HepG2 (cell line): Measurements from ENCODE around the gene SULT2B1. TPM values are rescaled to one million over a fixed set of nuclear protein-coding genes. Genes with fewer than 3 reads are reported as not detected.

Experiments
- AGO2 ChIP-seq: fragments of 200-400 bp; formaldehyde crosslinking; optimal IDR thresholded peaks from 2 replicates; pipeline ENCODE3; 2017; ENCODE audit warnings: mild to moderate bottlenecking, low read depth, low read length, moderate library complexity
- ATF5 ChIP-seq: sonication (generic); formaldehyde crosslinking; IDR thresholded peaks from 2 replicates; pipeline ENCODE4 v1.4.0; 2020; ENCODE audit warnings: mild to moderate bottlenecking, low read depth, missing genetic modification reagents
- CTCF ChIP-seq: sonication (generic); formaldehyde crosslinking; IDR thresholded peaks from 2 replicates; pipeline ENCODE4 v1.5.0; 2020; ENCODE audit warnings: mild to moderate bottlenecking, missing genetic modification reagents, moderate library complexity
- FUBP1 ChIP-seq: sonication (generic); formaldehyde crosslinking; IDR thresholded peaks from 2 replicates; pipeline ENCODE4 v1.5.1; 2020; ENCODE audit warnings: missing genetic modification reagents, mild to moderate bottlenecking, borderline replicate concordance
- HDAC1 ChIP-seq: sonication (generic); formaldehyde crosslinking; IDR thresholded peaks from 2 replicates; pipeline ENCODE4 v1.5.1; 2020; ENCODE audit warnings: mild to moderate bottlenecking, missing genetic modification reagents
- YEATS2 ChIP-seq: sonication (generic); formaldehyde crosslinking; IDR thresholded peaks from 2 replicates; pipeline ENCODE4 v1.4.0; 2020; ENCODE audit warnings: missing genetic modification reagents, borderline replicate concordance
- ZNF550 ChIP-seq: sonication (generic); formaldehyde crosslinking; IDR thresholded peaks from 2 replicates; pipeline ENCODE4 v1.4.0; 2020; ENCODE audit warnings: mild to moderate bottlenecking, missing genetic modification reagents, borderline replicate concordance
- polyA plus RNA-seq, 8 experiments: library from polyadenylated mRNA; depleted of rRNA in 3 of 8; stranded (reverse) in 7 of 8; unstranded in 1 of 8; fragments of >200 nt; fragmentation: Illumina TruSeq in 4 of 8; extraction: Trizol in 4 of 8; gene quantifications; 2 replicates each; pipeline versions ENCODE4 v1.2.1 to v1.2.3, GENCODE V29; 2011 to 2016; ENCODE audit warnings: low read depth in 4 of 8, missing spikeins in 1 of 8, mixed read lengths in 1 of 8; ENCODE audit not compliant: insufficient read depth in 1 of 8
- total RNA-seq, 5 experiments: library from RNA; depleted of rRNA; stranded (reverse); fragments of >200 nt; fragmentation: Illumina TruSeq; extraction: Trizol; gene quantifications; 2 replicates each; pipeline ENCODE4 v1.2.3, GENCODE V29; 2016; ENCODE audit warnings: low read depth in 1 of 5

Gene SULT2B1
- total and polyA plus RNA-seq, 2 of the 13 experiments (the other 11 are each of a cell fraction or from before 2014, with no cell fraction given): 0.13 TPM; not detected in 1

- no peak for TF ChIP-seq ZNF550 (CRISPR knock-in tag)
- no peak for TF ChIP-seq HDAC1 (CRISPR knock-in tag)
- no peak for TF ChIP-seq FUBP1 (CRISPR knock-in tag)
- no peak for TF ChIP-seq ATF5 (CRISPR knock-in tag)
- TF ChIP-seq CTCF (CRISPR knock-in tag): no peak
- peak; percentile 90 for TF ChIP-seq AGO2
- no peak for TF ChIP-seq YEATS2 (CRISPR knock-in tag)
These were observed 61.3 kb downstream of the SULT2B1 start (continued) for GRCh38 chr19:48613024-48613851.
